Stimulated activated naive B cell treated with anti-CD40 and anti-IgM and Interleukin-4, amounts not matched to agents 10 μg/mL and 1 μg/mL and 100 μg/mL, for 72 hours (primary cell): ENCODE results near the gene CASTOR1.

Experiments
- ATAC-seq, 2 donors: fragments of 150-1000 bp; cut with Tn5 transposase; replicated peaks; 2 replicates each; pipeline ENCODE4 v1.10.0; 2021; ENCODE audit warnings: moderate library complexity in 1 of 2
- DNase-seq: peaks from one replicate; pipeline ENCODE4 v3.0.0; 2021
- H3K27ac Mint-ChIP-seq: one replicate; pipeline ENCODE4 v1.8.0; 2022; ENCODE audit warnings: mild to moderate bottlenecking, mixed read lengths
- H3K27me3 Mint-ChIP-seq, 2 donors: one replicate each; pipeline ENCODE4 v1.8.0; 2022; ENCODE audit warnings: mixed read lengths in 2 of 2
- H3K36me3 Mint-ChIP-seq, 2 donors: one replicate each; pipeline ENCODE4 v1.8.0; 2022; ENCODE audit warnings: mixed read lengths in 2 of 2, mild to moderate bottlenecking in 1 of 2
- H3K4me1 Mint-ChIP-seq, 2 donors: one replicate each; pipeline ENCODE4 v1.8.0; 2022; ENCODE audit warnings: mixed read lengths in 2 of 2, mild to moderate bottlenecking in 1 of 2
- H3K4me3 Mint-ChIP-seq, 2 donors: one replicate each; pipeline ENCODE4 v1.8.0; 2022; ENCODE audit warnings: mild to moderate bottlenecking in 2 of 2, mixed read lengths in 2 of 2, moderate library complexity in 1 of 2
- H3K9me3 Mint-ChIP-seq, 2 donors: one replicate each; pipeline ENCODE4 v1.8.0; 2022; ENCODE audit warnings: mixed read lengths in 2 of 2, mild to moderate bottlenecking in 1 of 2

The CASTOR1 gene

GRCh38 chr22:30297991-30298701 is 8.8 kb upstream of the CASTOR1 start:
- H3K36me3 Mint-ChIP-seq = peaks cover 41 to 68% of the 10 kb centered on the region in 2 donors
- peaks cover 38 to 54% of the 10 kb centered on the region in 2 donors for H3K4me1 Mint-ChIP-seq
- no peaks in the 10 kb centered on the region for H3K9me3 Mint-ChIP-seq
- peak in 1 of 2 donors; percentile 30 for ATAC-seq
- H3K4me3 Mint-ChIP-seq = no peak overlapping the region
- DNase-seq = no peak
- H3K27me3 Mint-ChIP-seq = no peaks in the 10 kb centered on the region
- peak overlapping the region; percentile 81 for H3K27ac Mint-ChIP-seq

GRCh38 chr22:30297276-30297990 is 8.1 kb upstream of the CASTOR1 start:
- Mint-ChIP-seq H3K27me3 (no peaks in the 10 kb centered on the region), H3K27ac (no peak overlapping the region), H3K4me3 (no peak overlapping the region), H3K36me3 (peaks cover 42 to 67% of the 10 kb centered on the region in 2 donors), H3K9me3 (no peaks in the 10 kb centered on the region), H3K4me1 (peaks cover 31 to 47% of the 10 kb centered on the region in 2 donors)
- ATAC-seq = no peak
- no peak for DNase-seq

GRCh38 chr22:30296833-30297232 is 7.5 kb upstream of the CASTOR1 start:
- no peak overlapping the region for H3K4me3 Mint-ChIP-seq
- H3K27me3 Mint-ChIP-seq = no peaks in the 10 kb centered on the region
- peaks cover 28 to 46% of the 10 kb centered on the region in 2 donors for H3K4me1 Mint-ChIP-seq
- H3K9me3 Mint-ChIP-seq = no peaks in the 10 kb centered on the region
- DNase-seq (no peak), ATAC-seq (no peak)
- peaks cover 42 to 64% of the 10 kb centered on the region in 2 donors for H3K36me3 Mint-ChIP-seq
- no peak overlapping the region for H3K27ac Mint-ChIP-seq

GRCh38 chr22:30296324-30296723 is 7.0 kb upstream of the CASTOR1 start:
- Mint-ChIP-seq H3K4me1 (peaks cover 28 to 46% of the 10 kb centered on the region in 2 donors), H3K9me3 (no peaks in the 10 kb centered on the region), H3K27me3 (no peaks in the 10 kb centered on the region), H3K4me3 (no peak overlapping the region), H3K36me3 (peaks cover 43 to 64% of the 10 kb centered on the region in 2 donors), H3K27ac (no peak overlapping the region)
- DNase-seq = no peak
- no peak for ATAC-seq

GRCh38 chr22:30295576-30295975 is 6.3 kb upstream of the CASTOR1 start:
- DNase-seq = no peak
- peaks cover 24 to 46% of the 10 kb centered on the region in 2 donors for H3K4me1 Mint-ChIP-seq
- H3K36me3 Mint-ChIP-seq = peaks cover 37 to 57% of the 10 kb centered on the region in 2 donors
- peak overlapping the region; percentile 67 for H3K27ac Mint-ChIP-seq
- H3K4me3 Mint-ChIP-seq = no peak overlapping the region
- H3K27me3 Mint-ChIP-seq = no peaks in the 10 kb centered on the region
- no peaks in the 10 kb centered on the region for H3K9me3 Mint-ChIP-seq
- no peak for ATAC-seq

- no peak overlapping the region for H3K27ac Mint-ChIP-seq
- H3K4me1 Mint-ChIP-seq = peaks cover 30 to 52% of the 10 kb centered on the region in 2 donors
- DNase-seq (no peak), ATAC-seq (no peak)
- H3K9me3 Mint-ChIP-seq = no peaks in the 10 kb centered on the region
- peaks cover 37 to 55% of the 10 kb centered on the region in 2 donors for H3K36me3 Mint-ChIP-seq
- H3K27me3 Mint-ChIP-seq = no peaks in the 10 kb centered on the region
- no peak overlapping the region for H3K4me3 Mint-ChIP-seq
These were observed 5.5 kb upstream of the CASTOR1 start for GRCh38 chr22:30294830-30295229.

GRCh38 chr22:30294066-30294465 is 4.8 kb upstream of the CASTOR1 start:
- H3K4me3 Mint-ChIP-seq = no peak overlapping the region
- peaks cover 36 to 52% of the 10 kb centered on the region in 2 donors for H3K36me3 Mint-ChIP-seq
- H3K4me1 Mint-ChIP-seq = peaks cover 32 to 50% of the 10 kb centered on the region in 2 donors

GRCh38 chr22:30293026-30293425 is 3.7 kb upstream of the CASTOR1 start:
- peaks cover 26 to 48% of the 10 kb centered on the region in 2 donors for H3K4me1 Mint-ChIP-seq
- DNase-seq = no peak
- H3K27ac Mint-ChIP-seq = peak overlapping the region; percentile 16
- no peak for ATAC-seq
- no peaks in the 10 kb centered on the region for H3K27me3 Mint-ChIP-seq
- H3K36me3 Mint-ChIP-seq = peaks cover 30 to 42% of the 10 kb centered on the region in 2 donors
- no peaks in the 10 kb centered on the region for H3K9me3 Mint-ChIP-seq
- no peak overlapping the region for H3K4me3 Mint-ChIP-seq

More at GRCh38 chr22:30294066-30294465, 4.8 kb upstream of the CASTOR1 start:
- no peak overlapping the region for H3K27ac Mint-ChIP-seq
- no peak for DNase-seq
- H3K9me3 Mint-ChIP-seq = no peaks in the 10 kb centered on the region
- ATAC-seq = no peak
- H3K27me3 Mint-ChIP-seq = no peaks in the 10 kb centered on the region

- H3K4me1 Mint-ChIP-seq = peaks cover 25 to 49% of the 10 kb centered on the region in 2 donors
These were observed 3.0 kb upstream of the CASTOR1 start for GRCh38 chr22:30292069-30292970.

GRCh38 chr22:30291058-30291892 is 2.0 kb upstream of the CASTOR1 start:
- Mint-ChIP-seq H3K4me3 (no peak overlapping the region), H3K36me3 (peaks cover 22 to 29% of the 10 kb centered on the region in 2 donors), H3K4me1 (peaks cover 24 to 55% of the 10 kb centered on the region in 2 donors), H3K9me3 (no peaks in the 10 kb centered on the region), H3K27me3 (no peaks in the 10 kb centered on the region), H3K27ac (peak overlapping the region; percentile 94)
- DNase-seq = no peak
- no peak for ATAC-seq

More at GRCh38 chr22:30292069-30292970, 3.0 kb upstream of the CASTOR1 start:
- Mint-ChIP-seq H3K4me3 (no peak overlapping the region), H3K36me3 (peaks cover 28 to 35% of the 10 kb centered on the region in 2 donors), H3K27ac (no peak overlapping the region), H3K9me3 (no peaks in the 10 kb centered on the region), H3K27me3 (no peaks in the 10 kb centered on the region)
- no peak for DNase-seq
- ATAC-seq = no peak

- Mint-ChIP-seq H3K36me3 (peaks cover 19 to 26% of the 10 kb centered on the region in 2 donors), H3K9me3 (no peaks in the 10 kb centered on the region), H3K27me3 (no peaks in the 10 kb centered on the region), H3K4me3 (peak overlapping the region; percentile 92), H3K27ac (peak overlapping the region; percentile 94), H3K4me1 (peaks cover 24 to 55% of the 10 kb centered on the region in 2 donors)
- ATAC-seq (peak; percentile 4 to 8), DNase-seq (no peak)
These were observed 1.2 kb upstream of the CASTOR1 start for GRCh38 chr22:30290342-30291057.

GRCh38 chr22:30289980-30290313 is 642 bp upstream of the CASTOR1 start:
- no peak for DNase-seq
- peak overlapping the region; percentile 94 for H3K27ac Mint-ChIP-seq
- ATAC-seq = peak; percentile 38 to 51
- H3K9me3 Mint-ChIP-seq = no peaks in the 10 kb centered on the region
- H3K36me3 Mint-ChIP-seq = peaks cover 20 to 28% of the 10 kb centered on the region in 2 donors
- H3K4me3 Mint-ChIP-seq = peak overlapping the region; percentile 92
- H3K27me3 Mint-ChIP-seq = no peaks in the 10 kb centered on the region
- peaks cover 24 to 55% of the 10 kb centered on the region in 2 donors for H3K4me1 Mint-ChIP-seq
